Stimulated activated CD4-positive, alpha-beta T cell treated with anti-CD3 and anti-CD28 coated beads, Interleukin-4, amount 100 ng/mL, for 1 hour (primary cell): ENCODE results near the gene DNAH1.
A peak's percentile ranks its signal among the peaks of the same experiment; 100 is the strongest.
"Not testable (repeated sequence)": the region's sequence is repeated elsewhere in the genome, so short reads cannot be mapped to it uniquely, and the experiment has no call there.

Experiments used
- DNase-seq: peaks from one replicate; pipeline ENCODE4 v3.0.0-alpha.2; 2020

The DNAH1 gene

GRCh38 chr3:52315977-52316764, at the start of gene DNAH1:
Gene DNAH1, plus strand, starts transcription at chr3:52316319. Its CDS starts 6,124 bp downstream, at chr3:52322443.
- no peak for DNase-seq

GRCh38 chr3:52268036-52268435, 48.1 kb upstream of the DNAH1 start:
- peak; percentile 59 for DNase-seq

GRCh38 chr3:52269776-52270175, 46.3 kb upstream of the DNAH1 start:
- DNase-seq, result no peak

GRCh38 chr3:52270252-52270754, 45.8 kb upstream of the DNAH1 start:
- DNase-seq, result no peak

- DNase-seq, result not testable (repeated sequence)
Observed at GRCh38 chr3:52272172-52272571, 43.9 kb upstream of the DNAH1 start.

GRCh38 chr3:52272831-52273230, 43.3 kb upstream of the DNAH1 start:
- DNase-seq, result no peak

- DNase-seq, result not testable (repeated sequence)
Observed at GRCh38 chr3:52274781-52275180, 41.3 kb upstream of the DNAH1 start.

- DNase-seq, result peak; percentile 77
Observed at GRCh38 chr3:52277071-52277964, 38.8 kb upstream of the DNAH1 start.

GRCh38 chr3:52277972-52278509, 38.1 kb upstream of the DNAH1 start:
- peak; percentile 67 for DNase-seq

GRCh38 chr3:52278510-52279069, 37.5 kb upstream of the DNAH1 start, which contains the start of gene WDR82:
Gene WDR82, minus strand, starts transcription at chr3:52278649. Its CDS starts 288 bp downstream, at chr3:52278361.
- DNase-seq, result peak; percentile 99

- no peak for DNase-seq
Observed at GRCh38 chr3:52279596-52279995, 36.5 kb upstream of the DNAH1 start.

- DNase-seq, result no peak
Observed at GRCh38 chr3:52280050-52280461, 36.1 kb upstream of the DNAH1 start.

- no peak for DNase-seq
Observed at GRCh38 chr3:52281981-52282801, 33.9 kb upstream of the DNAH1 start.

- DNase-seq, result no peak
Observed at GRCh38 chr3:52283306-52283705, 32.8 kb upstream of the DNAH1 start.

- DNase-seq, result not testable (repeated sequence)
Observed at GRCh38 chr3:52284051-52284450, 32.1 kb upstream of the DNAH1 start.

GRCh38 chr3:52286777-52287110, 29.4 kb upstream of the DNAH1 start:
- DNase-seq, result no peak

- no peak for DNase-seq
Observed at GRCh38 chr3:52288674-52289073, 27.4 kb upstream of the DNAH1 start.

- no peak for DNase-seq
Observed at GRCh38 chr3:52289338-52289746, 26.8 kb upstream of the DNAH1 start.

- DNase-seq, result no peak
Observed at GRCh38 chr3:52289747-52290595, 26.1 kb upstream of the DNAH1 start.

- no peak for DNase-seq
Observed at GRCh38 chr3:52290596-52291507, 25.3 kb upstream of the DNAH1 start.
